ENCODE data around the gene FAM83D. TPM values are rescaled to one million over a fixed set of nuclear protein-coding genes. Genes with fewer than 3 reads are reported as not detected.

The FAM83D gene
- total RNA-seq, 3 donors from 2014 or later, result 0.33 to 0.64 (median 0.59) TPM

GRCh38 chr20:38918172-38918571 is 8.0 kb upstream of the FAM83D start:
- no peaks in the 10 kb centered on the region for H3K36me3 ChIP-seq
- H3K9me3 ChIP-seq, result no peaks in the 10 kb centered on the region
- H3K4me1 ChIP-seq, result no peaks in the 10 kb centered on the region
- intact Hi-C loops (cut with DNase I; ENCODE audit: low total_unique reads), result no loop called here
- no peak for DNase-seq (ENCODE audit: low spot score in 2 of 2)
- H3K27me3 ChIP-seq, result peaks cover 0 to 3% of the 10 kb centered on the region in 2 donors
- TF ChIP-seq POLR2AphosphoS5 (IDR thresholded peaks at IDR 0.05) (no peak), POLR2A (IDR thresholded peaks at IDR 0.05) (no peak)
- H3K27ac ChIP-seq, result no peak overlapping the region
- no peak overlapping the region for H3K4me3 ChIP-seq

- intact Hi-C loops (cut with DNase I; ENCODE audit: low total_unique reads), result no loop called here
- Histone ChIP-seq H3K4me1 (no peaks in the 10 kb centered on the region), H3K4me3 (no peak overlapping the region), H3K9me3 (no peaks in the 10 kb centered on the region), H3K36me3 (no peaks in the 10 kb centered on the region), H3K27me3 (peaks cover 0 to 3% of the 10 kb centered on the region in 2 donors), H3K27ac (no peak overlapping the region)
- no peak for DNase-seq (ENCODE audit: low spot score in 2 of 2)
- TF ChIP-seq POLR2AphosphoS5 (IDR thresholded peaks at IDR 0.05) (no peak), CTCF (IDR thresholded peaks at IDR 0.05) (no peak), POLR2A (IDR thresholded peaks at IDR 0.05) (no peak)
Measured at GRCh38 chr20:38919683-38920082, 6.5 kb upstream of the FAM83D start.

- DNase-seq (ENCODE audit: low spot score in 2 of 2), result no peak
- intact Hi-C loops (cut with DNase I; ENCODE audit: low total_unique reads), result no loop called here
- H3K4me1 ChIP-seq, result no peaks in the 10 kb centered on the region
- H3K27ac ChIP-seq, result no peak overlapping the region
- no peak overlapping the region for H3K4me3 ChIP-seq
- H3K36me3 ChIP-seq, result no peaks in the 10 kb centered on the region
- peaks cover 0 to 3% of the 10 kb centered on the region in 2 donors for H3K27me3 ChIP-seq
- no peak for TF ChIP-seq POLR2A (IDR thresholded peaks at IDR 0.05)
- no peak for TF ChIP-seq POLR2AphosphoS5 (IDR thresholded peaks at IDR 0.05)
- no peak for TF ChIP-seq CTCF (IDR thresholded peaks at IDR 0.05)
- no peaks in the 10 kb centered on the region for H3K9me3 ChIP-seq
Measured at GRCh38 chr20:38920411-38920810, 5.8 kb upstream of the FAM83D start.

- intact Hi-C loops (cut with DNase I; ENCODE audit: low total_unique reads), result no loop called here
- no peaks in the 10 kb centered on the region for H3K4me1 ChIP-seq
- H3K9me3 ChIP-seq, result no peaks in the 10 kb centered on the region
- peaks cover 0 to 3% of the 10 kb centered on the region in 2 donors for H3K27me3 ChIP-seq
- no peak overlapping the region for H3K4me3 ChIP-seq
- TF ChIP-seq CTCF (IDR thresholded peaks at IDR 0.05), result no peak
- TF ChIP-seq POLR2A (IDR thresholded peaks at IDR 0.05), result no peak
- TF ChIP-seq POLR2AphosphoS5 (IDR thresholded peaks at IDR 0.05), result no peak
- no peak overlapping the region for H3K27ac ChIP-seq
- DNase-seq (ENCODE audit: low spot score in 2 of 2), result no peak
- no peaks in the 10 kb centered on the region for H3K36me3 ChIP-seq
Measured at GRCh38 chr20:38920851-38921250, 5.4 kb upstream of the FAM83D start.

GRCh38 chr20:38924718-38925117 is 1.5 kb upstream of the FAM83D start:
- no peaks in the 10 kb centered on the region for H3K27me3 ChIP-seq
- no peak overlapping the region for H3K27ac ChIP-seq
- H3K4me1 ChIP-seq, result no peaks in the 10 kb centered on the region
- intact Hi-C loops (cut with DNase I; ENCODE audit: low total_unique reads), result no loop called here
- no peak overlapping the region for H3K4me3 ChIP-seq
- no peak for DNase-seq (ENCODE audit: low spot score in 2 of 2)
- H3K36me3 ChIP-seq, result no peaks in the 10 kb centered on the region
- H3K9me3 ChIP-seq, result no peaks in the 10 kb centered on the region
- TF ChIP-seq POLR2A (IDR thresholded peaks at IDR 0.05) (no peak), POLR2AphosphoS5 (IDR thresholded peaks at IDR 0.05) (no peak)

GRCh38 chr20:38926934-38927616 is 858 bp downstream of the FAM83D start:
- no peak for DNase-seq (ENCODE audit: low spot score in 2 of 2)
- TF ChIP-seq POLR2A (IDR thresholded peaks at IDR 0.05) (no peak), CTCF (IDR thresholded peaks at IDR 0.05) (no peak), POLR2AphosphoS5 (IDR thresholded peaks at IDR 0.05) (no peak)
- no peaks in the 10 kb centered on the region for H3K9me3 ChIP-seq
- no peaks in the 10 kb centered on the region for H3K4me1 ChIP-seq
- intact Hi-C loops (cut with DNase I; ENCODE audit: low total_unique reads), result no loop called here
- H3K27me3 ChIP-seq, result no peaks in the 10 kb centered on the region
- H3K36me3 ChIP-seq, result no peaks in the 10 kb centered on the region
- peak overlapping the region; percentile 53 to 75 (median 55) for H3K4me3 ChIP-seq
- no peak overlapping the region for H3K27ac ChIP-seq

All from breast epithelium (tissue), 4 donors.